ELF-1 (cell line): ENCODE results near the gene ARHGAP19.

ENCODE experiments used
- DNase-seq: peaks from one replicate; pipeline ENCODE4 v3.0.0-alpha.2; 2016; ENCODE audit warnings: low read depth, low spot score

The ARHGAP19 gene

GRCh38 chr10:97228775-97229157, 63.7 kb downstream of the ARHGAP19 start:
- no peak for DNase-seq

- DNase-seq: no peak
Measured at GRCh38 chr10:97228130-97228774, 64.2 kb downstream of the ARHGAP19 start.

- DNase-seq: no peak
Measured at GRCh38 chr10:97226398-97226797, 66.0 kb downstream of the ARHGAP19 start.

GRCh38 chr10:97224483-97225435, 67.7 kb downstream of the ARHGAP19 start:
- no peak for DNase-seq

GRCh38 chr10:97222326-97222961, 70.0 kb downstream of the ARHGAP19 start:
- DNase-seq: peak; percentile 82

GRCh38 chr10:97220355-97220754, 72.1 kb downstream of the ARHGAP19 start:
- DNase-seq: no peak

- no peak for DNase-seq
Measured at GRCh38 chr10:97217299-97217698, 75.1 kb downstream of the ARHGAP19 start.

- no peak for DNase-seq
Measured at GRCh38 chr10:97215619-97216260, 76.7 kb downstream of the ARHGAP19 start.

- no peak for DNase-seq
Measured at GRCh38 chr10:97213431-97213830, 79.0 kb downstream of the ARHGAP19 start.

GRCh38 chr10:97211229-97211628, 81.2 kb downstream of the ARHGAP19 start:
- DNase-seq: no peak

- DNase-seq: peak; percentile 94
Measured at GRCh38 chr10:97210543-97210960, 81.9 kb downstream of the ARHGAP19 start.

- DNase-seq: no peak
Measured at GRCh38 chr10:97207756-97208346, 84.6 kb downstream of the ARHGAP19 start.

GRCh38 chr10:97207131-97207530, 85.3 kb downstream of the ARHGAP19 start:
- no peak for DNase-seq

GRCh38 chr10:97204826-97205679, 87.4 kb downstream of the ARHGAP19 start:
- no peak for DNase-seq

GRCh38 chr10:97203220-97203619, 89.2 kb downstream of the ARHGAP19 start:
- no peak for DNase-seq

- no peak for DNase-seq
Measured at GRCh38 chr10:97200616-97201015, 91.8 kb downstream of the ARHGAP19 start.

GRCh38 chr10:97199152-97199551, 93.3 kb downstream of the ARHGAP19 start:
- no peak for DNase-seq

- no peak for DNase-seq
Measured at GRCh38 chr10:97197030-97197500, 95.4 kb downstream of the ARHGAP19 start.

- peak; percentile 86 for DNase-seq
Measured at GRCh38 chr10:97196223-97197029, 96.0 kb downstream of the ARHGAP19 start.
